Loucy (cell line): ENCODE measurements around the gene PDGFD.
A peak's percentile ranks its signal among the peaks of the same experiment; 100 is the strongest.

ENCODE experiments used
- H2AFZ ChIP-seq: fragments of 200-600 bp; sonication (generic); 2 replicates; pipeline ENCODE4 v1.6.0; 2016; ENCODE audit warnings: antibody characterized with exemption, mild to moderate bottlenecking, low read length, moderate library complexity
- H3F3A ChIP-seq: fragments of 200-600 bp; 2 replicates; pipeline ENCODE4 v1.6.0; 2016; ENCODE audit warnings: antibody characterized with exemption, low read depth, mild to moderate bottlenecking
- H3K27me3 ChIP-seq: fragments of 200-600 bp; sonication (generic); 2 replicates; pipeline ENCODE4 v1.6.1; 2014; ENCODE audit warnings: low read length, mild to moderate bottlenecking; ENCODE audit not compliant: insufficient read depth, poor library complexity, severe bottlenecking
- H3K36me3 ChIP-seq: fragments of 200-600 bp; sonication (generic); 2 replicates; pipeline ENCODE4 v1.6.1; 2016; ENCODE audit warnings: low read length; ENCODE audit not compliant: insufficient read depth
- H3K4me1 ChIP-seq: fragments of 200-600 bp; sonication (generic); 2 replicates; pipeline ENCODE4 v1.5.1; 2014; ENCODE audit warnings: low read length, mild to moderate bottlenecking; ENCODE audit not compliant: insufficient read depth, poor library complexity, severe bottlenecking
- H3K4me2 ChIP-seq: fragments of 200-600 bp; sonication (generic); 2 replicates; pipeline ENCODE4 v1.6.0; 2014; ENCODE audit warnings: antibody characterized with exemption, low read length, low read depth, mild to moderate bottlenecking; ENCODE audit not compliant: poor library complexity, severe bottlenecking
- H3K4me3 ChIP-seq: fragments of 200-600 bp; sonication (generic); 2 replicates; pipeline ENCODE4 v1.5.1; 2014; ENCODE audit warnings: low read length, mild to moderate bottlenecking, mixed read lengths; ENCODE audit not compliant: poor library complexity, severe bottlenecking
- H3K79me2 ChIP-seq: fragments of 200-600 bp; sonication (generic); 2 replicates; pipeline ENCODE4 v1.6.1; 2014; ENCODE audit warnings: low read length; ENCODE audit not compliant: insufficient read depth
- H3K9ac ChIP-seq: fragments of 200-600 bp; sonication (generic); 2 replicates; pipeline ENCODE4 v1.6.0; 2014; ENCODE audit warnings: mild to moderate bottlenecking, low read depth, low read length, moderate library complexity; ENCODE audit not compliant: poor library complexity, severe bottlenecking
- H3K9me2 ChIP-seq: fragments of 200-600 bp; sonication (generic); replicated peaks from 2 replicates; pipeline ENCODE4 v1.6.1; 2016; ENCODE audit warnings: low read depth, low read length, mixed read lengths
- H3K9me3 ChIP-seq: fragments of 200-600 bp; sonication (generic); 2 replicates; pipeline ENCODE4 v1.6.1; 2014; ENCODE audit warnings: mild to moderate bottlenecking, antibody characterized with exemption, low read length, low read depth; ENCODE audit not compliant: insufficient read depth
- H4K20me1 ChIP-seq: fragments of 200-600 bp; sonication (generic); 2 replicates; pipeline ENCODE4 v1.6.0; 2014; ENCODE audit warnings: antibody characterized with exemption, low read length, mild to moderate bottlenecking; ENCODE audit not compliant: insufficient read depth, poor library complexity, severe bottlenecking
- EZH2phosphoT487 ChIP-seq: fragments of 200-600 bp; IDR thresholded peaks from 2 replicates; pipeline ENCODE4 v1.6.1; 2018; ENCODE audit warnings: antibody characterized with exemption, mild to moderate bottlenecking, moderate library complexity, borderline replicate concordance
- TF ChIP-seq, protein P1 (sequence below): fragments of 200-600 bp; sonication (generic); conservative IDR thresholded peaks from 2 replicates; pipeline ENCODE4 v1.5.1; 2014; ENCODE audit warnings: mild to moderate bottlenecking, antibody characterized with exemption, low read length

Gene PDGFD

GRCh38 chr11:103862094-103862801 is 301.7 kb downstream of the PDGFD start:
- Histone ChIP-seq H3K4me1 (peaks cover 3% of the 10 kb centered on the region), H3K4me2 (no peak overlapping the region), H2AFZ (no peak overlapping the region), H4K20me1 (no peaks in the 10 kb centered on the region), H3K4me3 (no peak overlapping the region), H3K9me2 (no peaks in the 10 kb centered on the region), H3K9me3 (no peaks in the 10 kb centered on the region), H3K36me3 (no peaks in the 10 kb centered on the region), H3F3A (no peaks in the 10 kb centered on the region), H3K79me2 (no peaks in the 10 kb centered on the region), H3K27me3 (no peaks in the 10 kb centered on the region), H3K9ac (no peak overlapping the region)
- TF ChIP-seq, protein P1, sequence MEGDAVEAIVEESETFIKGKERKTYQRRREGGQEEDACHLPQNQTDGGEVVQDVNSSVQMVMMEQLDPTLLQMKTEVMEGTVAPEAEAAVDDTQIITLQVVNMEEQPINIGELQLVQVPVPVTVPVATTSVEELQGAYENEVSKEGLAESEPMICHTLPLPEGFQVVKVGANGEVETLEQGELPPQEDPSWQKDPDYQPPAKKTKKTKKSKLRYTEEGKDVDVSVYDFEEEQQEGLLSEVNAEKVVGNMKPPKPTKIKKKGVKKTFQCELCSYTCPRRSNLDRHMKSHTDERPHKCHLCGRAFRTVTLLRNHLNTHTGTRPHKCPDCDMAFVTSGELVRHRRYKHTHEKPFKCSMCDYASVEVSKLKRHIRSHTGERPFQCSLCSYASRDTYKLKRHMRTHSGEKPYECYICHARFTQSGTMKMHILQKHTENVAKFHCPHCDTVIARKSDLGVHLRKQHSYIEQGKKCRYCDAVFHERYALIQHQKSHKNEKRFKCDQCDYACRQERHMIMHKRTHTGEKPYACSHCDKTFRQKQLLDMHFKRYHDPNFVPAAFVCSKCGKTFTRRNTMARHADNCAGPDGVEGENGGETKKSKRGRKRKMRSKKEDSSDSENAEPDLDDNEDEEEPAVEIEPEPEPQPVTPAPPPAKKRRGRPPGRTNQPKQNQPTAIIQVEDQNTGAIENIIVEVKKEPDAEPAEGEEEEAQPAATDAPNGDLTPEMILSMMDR, result 0 out of 2 replicates have a peak, but pooled peaks have one; percentile 15
- TF ChIP-seq EZH2phosphoT487, result no peak
